COLO829 (cell line): ENCODE data around the gene NUP93.
"Not testable (repeated sequence)": the region's sequence is repeated elsewhere in the genome, so short reads cannot be mapped to it uniquely, and the experiment has no call there.

ENCODE experiments used
- DNase-seq: peaks from one replicate; pipeline ENCODE4 v3.0.0; 2012; ENCODE audit warnings: low spot score

NUP93 gene

DNA sequence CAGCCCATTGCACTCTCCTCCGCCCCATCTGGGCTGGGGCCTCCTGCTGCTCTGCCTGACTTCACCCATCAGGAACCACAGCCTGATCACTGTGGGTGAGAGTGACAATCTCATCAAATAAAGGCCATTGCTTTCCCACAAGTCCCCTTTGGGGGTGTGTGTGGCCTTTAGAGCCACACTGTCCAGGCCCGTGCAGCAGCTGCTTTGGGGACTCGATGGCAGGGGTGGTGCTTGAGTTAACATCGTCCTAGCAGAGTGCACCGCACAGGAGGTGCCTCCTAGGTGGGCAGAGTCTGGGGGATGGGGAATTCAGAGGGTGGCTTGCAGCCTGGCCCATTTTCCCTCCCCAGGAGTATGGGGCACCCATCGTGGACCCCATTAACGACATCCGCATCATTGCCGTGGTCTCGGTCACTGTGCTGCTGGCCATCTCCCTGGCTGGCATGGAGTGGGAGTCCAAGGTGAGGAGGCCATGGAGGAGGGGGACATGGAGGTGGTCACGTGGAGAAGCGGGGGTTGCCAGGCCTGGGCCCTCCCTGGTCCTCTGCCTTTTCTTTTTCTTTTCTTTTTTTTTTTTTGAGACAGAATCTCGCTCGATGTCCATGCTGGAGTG lies 140.5 kb downstream of the NUP93 start:
- no peak for DNase-seq

DNA sequence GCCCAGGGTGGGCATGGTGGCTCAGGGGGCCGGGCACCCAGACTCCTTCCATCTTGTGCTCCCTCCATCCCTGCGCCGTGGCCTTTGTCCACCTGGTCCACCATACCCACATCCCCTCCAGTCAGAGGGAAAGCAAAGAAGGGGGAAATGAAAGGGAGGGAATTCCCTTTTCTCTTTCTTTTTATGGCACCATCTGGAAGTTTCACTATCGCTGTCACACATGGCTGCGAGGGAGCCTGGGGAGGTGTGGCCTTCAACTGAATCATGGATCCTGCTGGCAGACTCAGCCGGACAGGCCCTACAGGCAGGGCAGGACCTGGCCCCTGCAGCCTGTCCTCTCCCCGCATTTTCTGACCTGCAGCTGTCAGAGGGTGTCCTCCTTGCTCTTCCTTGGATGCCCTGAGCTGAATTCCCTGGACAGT lies 141.3 kb downstream of the NUP93 start:
- DNase-seq = no peak

DNA sequence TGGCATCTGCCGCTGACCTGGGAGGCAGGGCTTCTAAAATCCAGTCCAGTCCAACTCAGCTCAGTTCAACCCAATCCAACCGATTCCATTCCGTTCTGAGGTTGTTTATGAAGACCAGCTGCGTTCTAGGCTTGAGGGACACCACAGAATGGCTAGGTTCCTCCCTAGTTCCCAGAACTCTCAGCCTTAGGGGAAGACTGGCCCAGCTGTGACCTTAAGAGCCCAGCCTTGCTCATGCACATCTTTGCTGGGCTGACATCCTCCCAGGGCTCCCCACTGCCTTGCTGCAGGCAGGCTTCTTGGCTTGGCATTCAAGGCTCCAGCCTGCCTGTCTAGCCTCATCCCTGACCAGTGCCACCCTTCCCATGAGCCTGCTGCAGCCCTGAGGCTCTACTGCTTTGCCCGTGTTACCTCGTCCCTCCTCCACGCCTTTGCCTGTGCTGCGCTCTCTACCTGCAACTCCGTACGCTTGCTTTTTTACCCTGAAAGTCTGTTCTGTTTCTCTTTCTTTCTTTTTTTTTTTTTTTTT lies 143.0 kb downstream of the NUP93 start:
- DNase-seq = no peak

DNA sequence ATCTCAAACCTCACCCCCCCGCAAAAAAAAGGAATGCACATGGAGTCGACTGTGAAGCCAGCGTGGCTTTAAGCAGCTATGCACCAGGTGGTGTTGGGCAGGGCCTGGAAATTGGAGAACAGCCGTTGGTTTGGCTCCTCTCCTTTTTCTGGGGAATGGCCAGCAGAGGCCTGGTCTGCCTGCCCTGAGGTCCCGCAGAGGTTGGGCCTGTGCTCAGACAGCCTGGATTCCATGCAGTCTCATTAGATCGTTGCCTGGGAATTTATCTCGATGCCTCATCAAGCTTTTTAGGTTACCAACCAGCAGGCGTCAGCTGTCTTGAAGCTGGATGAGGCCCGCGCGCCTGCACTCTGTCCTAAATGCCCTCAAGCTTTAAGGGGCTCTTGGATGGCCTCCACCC lies 144.9 kb downstream of the NUP93 start:
- no peak for DNase-seq

DNA sequence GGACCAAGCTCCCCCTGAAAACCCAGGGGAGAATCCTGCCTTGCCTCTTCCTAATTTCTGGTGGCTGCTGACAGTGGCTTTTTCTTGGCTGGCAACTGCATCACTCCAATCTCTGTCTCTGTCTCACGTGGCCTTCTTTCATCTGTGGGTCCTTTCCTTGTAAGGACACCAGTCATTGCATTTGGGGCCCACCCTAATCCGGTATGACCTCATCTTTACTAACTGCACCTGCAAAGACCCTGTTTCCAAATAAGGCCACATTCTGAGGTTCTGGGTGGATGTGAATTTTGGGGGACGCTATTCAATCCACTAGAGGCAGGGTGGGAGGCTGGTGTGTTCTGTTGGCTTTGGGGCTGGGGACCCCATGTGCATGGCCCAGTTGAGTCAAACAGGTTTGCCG lies 146.1 kb downstream of the NUP93 start:
- no peak for DNase-seq

DNA sequence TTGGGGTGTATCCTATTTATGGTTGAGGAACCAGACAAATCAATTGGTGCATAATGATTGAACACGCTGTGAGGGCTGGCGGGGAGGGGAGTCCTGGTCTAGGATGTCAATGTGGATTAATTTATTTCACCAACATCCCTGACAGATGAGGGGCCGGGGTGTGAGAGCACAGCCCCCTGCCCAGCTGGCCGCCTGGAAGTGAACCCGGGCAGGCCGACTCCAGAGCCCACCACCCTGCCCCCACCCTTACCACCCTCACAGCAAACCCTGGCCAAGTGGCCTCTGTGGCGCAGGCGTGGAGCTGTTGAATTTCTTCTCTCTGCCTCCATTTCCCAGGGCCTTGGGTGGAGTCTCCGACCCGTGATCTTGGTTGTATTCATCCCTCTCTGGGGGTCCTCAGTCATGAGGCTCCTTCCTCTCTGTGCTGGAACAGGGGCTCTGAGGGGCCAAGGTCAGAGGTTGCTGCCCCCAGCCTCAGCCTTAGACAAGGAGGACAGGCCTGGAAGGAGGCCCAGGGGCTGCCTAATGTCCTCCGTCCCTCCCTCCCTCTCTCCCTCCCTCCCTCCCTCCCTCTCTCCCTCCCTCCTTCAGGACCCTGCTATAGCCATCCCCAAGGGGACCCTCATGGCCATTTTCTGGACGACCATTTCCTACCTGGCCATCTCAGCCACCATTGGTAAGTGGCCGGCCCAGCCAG lies 147.7 kb downstream of the NUP93 start:
- DNase-seq = no peak

DNA sequence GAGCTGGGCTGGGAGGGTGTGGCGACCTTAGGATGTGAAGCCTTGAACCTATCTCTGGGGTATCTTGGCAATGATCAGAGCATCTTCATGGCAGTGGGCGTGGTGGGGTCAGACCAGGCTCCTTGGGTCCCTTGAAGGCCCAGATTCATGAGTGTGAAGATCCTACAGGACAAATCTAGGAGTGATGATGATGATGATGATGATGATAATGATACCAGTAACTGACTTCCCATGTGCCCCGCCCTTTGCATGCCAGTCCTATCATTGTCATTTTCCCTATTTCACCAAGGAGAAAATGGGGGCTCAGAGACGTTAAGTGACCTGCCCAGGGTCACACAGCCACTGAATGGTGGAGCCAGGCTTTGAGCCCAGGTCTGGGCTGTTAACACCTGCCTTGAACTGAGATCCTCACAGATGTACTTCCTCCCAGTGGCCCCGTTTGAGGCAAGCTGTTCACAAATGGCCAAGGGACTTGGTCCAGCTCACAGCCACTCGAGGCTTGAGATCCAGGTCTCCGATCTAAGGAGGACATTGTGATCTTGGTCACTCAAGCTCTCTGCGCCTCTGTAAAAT lies 148.4 kb downstream of the NUP93 start:
- DNase-seq = no peak

DNA sequence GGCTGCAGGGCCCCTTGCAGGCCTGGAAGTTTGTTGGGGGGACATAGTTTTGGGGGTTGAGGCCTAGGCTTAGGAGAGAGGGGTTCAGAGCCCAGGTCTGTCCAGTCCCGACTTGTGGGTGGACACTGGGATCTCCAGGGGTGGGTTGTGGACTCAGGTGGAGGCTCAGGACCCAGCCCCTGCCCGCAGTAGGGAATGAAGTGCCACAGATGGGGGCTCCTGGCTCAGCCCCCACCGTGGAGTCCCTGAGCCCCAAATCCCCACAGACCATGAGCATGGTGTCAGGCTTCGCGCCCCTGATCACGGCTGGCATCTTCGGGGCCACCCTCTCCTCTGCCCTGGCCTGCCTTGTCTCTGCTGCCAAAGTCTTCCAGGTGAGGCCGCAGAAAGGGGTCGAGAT lies 149.3 kb downstream of the NUP93 start:
- no peak for DNase-seq

DNA sequence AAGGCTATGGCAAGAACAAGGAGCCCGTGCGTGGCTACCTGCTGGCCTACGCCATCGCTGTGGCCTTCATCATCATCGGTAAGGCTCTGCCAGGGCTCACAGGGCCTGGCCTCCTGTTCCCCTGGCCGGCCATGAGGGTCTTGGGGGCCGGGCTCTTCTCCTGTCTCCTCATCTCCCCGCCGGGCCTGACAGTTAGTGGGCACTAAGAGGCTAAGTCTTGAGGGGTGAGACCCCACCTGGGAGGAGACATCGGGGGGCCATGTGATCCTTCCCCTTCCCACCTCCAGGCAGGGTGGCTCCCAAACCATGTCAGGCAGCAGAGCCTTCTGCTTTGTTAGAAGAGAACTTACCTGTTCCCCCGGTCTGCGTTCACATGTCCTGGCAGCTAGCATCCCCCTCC lies 150.2 kb downstream of the NUP93 start:
- no peak for DNase-seq

DNA sequence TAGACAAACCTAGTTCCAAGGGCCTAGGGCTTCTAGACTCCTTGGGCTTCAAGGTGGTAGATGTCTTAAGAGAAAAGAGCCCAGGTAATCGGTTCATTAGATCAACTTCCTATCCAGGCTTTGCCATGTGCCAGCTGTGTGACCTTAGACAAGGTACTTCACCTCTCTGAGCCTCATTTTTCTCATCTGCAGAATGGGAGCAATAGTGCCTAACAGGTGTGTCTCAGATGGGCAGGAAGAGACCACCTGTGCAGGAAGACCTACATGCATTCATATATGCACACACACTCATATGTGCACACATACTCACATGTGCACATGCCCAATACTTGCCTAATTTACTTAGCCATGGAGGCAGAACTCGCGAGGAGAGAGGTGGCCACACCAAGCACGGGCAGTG lies 150.8 kb downstream of the NUP93 start:
- no peak for DNase-seq

DNA sequence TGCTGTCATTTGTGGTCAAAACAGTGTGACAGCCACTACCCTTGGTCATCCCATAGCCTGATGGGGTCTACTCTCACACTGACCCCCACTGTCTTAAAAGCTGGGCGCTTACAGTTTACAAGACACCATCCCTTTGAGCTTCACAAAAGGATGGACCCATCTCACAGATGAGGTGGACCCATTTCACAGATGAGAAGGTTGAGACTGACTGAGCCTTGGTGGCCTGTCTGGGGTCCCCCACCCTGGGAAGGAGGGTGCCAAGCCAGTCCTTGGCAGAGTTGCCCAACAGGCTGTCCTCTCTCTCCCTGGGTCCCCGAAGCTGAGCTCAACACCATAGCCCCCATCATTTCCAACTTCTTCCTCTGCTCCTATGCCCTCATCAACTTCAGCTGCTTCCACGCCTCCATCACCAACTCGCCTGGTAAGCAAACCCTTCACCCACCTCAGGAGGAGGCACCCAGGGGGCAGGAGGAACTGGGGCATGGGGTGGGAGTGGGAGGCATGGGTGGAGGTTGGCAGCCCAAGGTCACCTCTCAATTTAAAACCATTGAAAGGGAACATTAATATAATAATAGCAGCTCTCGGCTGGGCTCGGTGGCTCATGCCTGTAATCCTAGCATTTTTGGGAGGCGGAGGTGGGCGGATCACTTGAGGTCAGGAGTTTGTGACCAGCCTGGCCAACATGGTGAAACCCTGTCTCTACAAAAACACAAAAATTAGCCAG lies 152.3 kb downstream of the NUP93 start:
- no peak for DNase-seq

DNA sequence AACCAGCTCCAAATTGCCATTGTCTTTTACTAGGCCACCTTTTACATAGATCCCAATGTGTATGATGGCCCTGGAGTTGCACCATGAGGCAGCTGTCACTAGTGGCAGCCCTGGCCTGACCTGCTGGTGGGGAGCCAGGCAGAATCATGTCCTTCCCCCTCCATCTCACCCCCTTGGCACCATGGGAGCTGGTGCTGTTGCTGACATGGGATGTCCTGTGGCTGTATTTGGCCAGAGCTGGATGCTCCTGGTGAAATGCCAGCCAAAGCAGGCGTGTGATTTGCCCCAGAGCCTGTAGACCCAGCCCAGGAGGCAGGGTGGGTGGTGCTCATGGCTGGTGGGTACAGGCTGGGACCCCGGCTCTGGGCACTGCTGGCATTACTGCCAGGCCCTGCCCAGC lies 153.7 kb downstream of the NUP93 start:
- no peak for DNase-seq

DNA sequence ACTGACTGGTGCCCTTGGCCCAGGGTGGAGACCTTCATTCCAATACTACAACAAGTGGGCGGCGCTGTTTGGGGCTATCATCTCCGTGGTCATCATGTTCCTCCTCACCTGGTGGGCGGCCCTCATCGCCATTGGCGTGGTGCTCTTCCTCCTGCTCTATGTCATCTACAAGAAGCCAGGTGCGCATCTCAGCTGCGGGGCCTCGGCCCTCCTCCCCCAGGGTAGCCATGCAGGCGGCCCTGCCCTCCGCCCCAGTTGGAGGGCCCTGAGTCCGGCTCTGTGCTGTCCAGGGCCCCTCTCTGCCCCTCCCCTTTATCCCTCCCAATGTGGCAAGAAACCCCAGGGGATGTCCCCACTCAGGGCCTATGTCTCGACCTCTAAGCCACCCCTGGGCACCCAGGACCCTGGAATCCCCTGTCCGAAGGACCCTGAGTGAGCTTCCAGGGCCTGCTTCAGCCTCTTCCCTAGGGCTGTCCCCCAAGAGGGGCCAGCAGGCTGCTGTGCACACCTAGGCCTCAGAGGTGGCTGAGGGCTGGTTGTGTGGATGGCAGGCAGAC lies 154.2 kb downstream of the NUP93 start:
- DNase-seq = no peak

DNA sequence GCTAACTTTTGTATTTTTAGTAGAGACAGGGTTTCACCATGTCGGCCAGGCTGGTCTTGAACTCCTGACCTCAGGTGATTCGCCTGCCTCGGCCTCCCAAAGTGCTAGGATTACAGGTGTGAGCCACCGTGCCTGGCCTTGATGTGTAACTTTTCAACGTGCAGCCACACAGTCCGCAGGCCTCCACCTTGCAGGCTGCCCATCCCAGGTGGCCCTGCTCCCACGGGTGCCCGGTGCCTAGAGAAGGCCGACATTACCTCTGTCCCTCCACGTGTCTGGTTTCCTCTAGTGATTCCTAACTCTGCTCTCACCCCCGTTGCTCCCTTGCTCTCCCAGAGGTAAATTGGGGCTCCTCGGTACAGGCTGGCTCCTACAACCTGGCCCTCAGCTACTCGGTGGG lies 155.0 kb downstream of the NUP93 start:
- DNase-seq = not testable (repeated sequence)

DNA sequence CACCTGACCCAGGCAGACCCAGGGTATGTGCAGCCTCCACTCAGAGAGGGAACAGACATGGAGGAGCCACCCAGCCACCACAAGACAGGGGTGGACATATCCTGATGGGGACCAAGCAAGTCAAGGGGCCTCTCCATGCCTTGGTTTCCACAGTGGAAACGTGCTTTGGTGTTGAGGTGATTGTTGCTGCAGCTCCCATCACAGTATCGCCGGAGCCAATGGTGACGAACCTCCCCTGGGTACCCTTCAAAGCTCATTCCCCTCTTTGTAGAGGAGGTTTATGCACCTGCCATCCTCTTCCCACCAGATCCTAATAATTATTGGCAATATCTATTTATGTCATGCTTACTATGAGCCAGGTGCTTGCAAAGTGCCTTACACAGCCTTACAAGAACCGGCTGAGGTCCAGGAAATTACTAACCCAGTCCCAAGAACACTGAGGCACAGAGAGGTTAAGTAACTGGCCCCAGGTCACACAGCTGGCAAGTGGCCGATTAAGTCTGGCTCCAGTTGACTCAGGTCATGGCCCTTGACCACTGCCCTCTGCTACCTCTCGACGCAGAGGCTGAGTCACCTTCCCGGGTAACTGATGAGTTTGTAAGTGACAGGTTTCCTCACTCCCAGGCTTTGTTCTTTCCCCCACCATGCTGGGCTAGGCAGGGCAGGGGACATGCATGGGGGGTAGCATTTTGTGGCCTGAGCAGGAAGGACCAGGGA lies 155.7 kb downstream of the NUP93 start:
- DNase-seq = no peak

DNA sequence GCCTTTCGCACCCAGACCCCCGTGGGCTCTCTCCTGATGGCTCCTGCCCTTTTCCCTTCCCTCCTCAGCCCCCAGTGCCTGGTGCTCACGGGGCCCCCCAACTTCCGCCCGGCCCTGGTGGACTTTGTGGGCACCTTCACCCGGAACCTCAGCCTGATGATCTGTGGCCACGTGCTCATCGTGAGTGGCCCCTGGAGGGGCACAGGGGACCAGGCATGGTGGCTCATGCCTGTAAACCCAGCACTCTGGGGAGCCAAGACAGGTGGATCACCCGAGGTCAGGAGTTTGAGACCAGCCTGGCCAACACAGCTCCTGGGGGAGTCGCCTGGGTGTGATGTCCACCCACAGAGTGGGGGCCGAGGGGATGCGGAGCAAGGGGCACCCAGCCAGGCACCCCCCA lies 156.4 kb downstream of the NUP93 start:
- no peak for DNase-seq

DNA sequence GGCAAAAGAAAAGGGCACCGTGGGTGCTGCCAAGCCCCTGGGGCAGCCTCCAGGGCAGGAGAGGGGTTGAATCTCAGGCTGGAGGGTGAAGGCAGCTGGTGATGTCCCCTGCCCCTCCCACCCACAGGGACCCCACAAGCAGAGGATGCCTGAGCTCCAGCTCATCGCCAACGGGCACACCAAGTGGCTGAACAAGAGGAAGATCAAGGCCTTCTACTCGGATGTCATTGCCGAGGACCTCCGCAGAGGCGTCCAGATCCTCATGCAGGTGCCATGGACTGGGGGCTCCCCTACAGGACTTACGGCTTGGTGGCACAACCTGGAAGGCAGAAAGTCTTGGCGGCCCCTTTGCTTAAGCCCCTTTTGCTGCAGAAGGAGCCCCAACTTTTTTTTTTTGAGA lies 156.9 kb downstream of the NUP93 start:
- no peak for DNase-seq

DNA sequence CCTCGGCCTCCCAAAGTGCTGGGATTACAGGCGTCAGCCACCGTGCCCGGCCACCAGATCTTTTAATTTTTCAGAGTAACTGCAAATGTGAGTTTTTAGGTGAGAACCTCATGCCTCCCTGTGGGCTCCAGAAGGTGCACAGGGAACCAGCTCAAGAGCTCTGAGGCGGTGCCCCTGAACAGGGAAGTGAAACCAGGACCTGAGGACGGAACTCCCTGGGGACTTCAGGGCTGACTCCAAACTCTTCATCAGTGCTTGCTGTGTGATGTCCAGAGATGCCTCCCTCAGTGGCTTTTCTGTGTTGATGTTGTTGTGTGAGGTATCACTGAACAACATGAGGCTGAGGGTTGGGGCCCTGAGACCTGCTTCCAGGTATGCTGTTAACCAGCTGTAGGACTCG lies 158.9 kb downstream of the NUP93 start:
- DNase-seq = no peak

DNA sequence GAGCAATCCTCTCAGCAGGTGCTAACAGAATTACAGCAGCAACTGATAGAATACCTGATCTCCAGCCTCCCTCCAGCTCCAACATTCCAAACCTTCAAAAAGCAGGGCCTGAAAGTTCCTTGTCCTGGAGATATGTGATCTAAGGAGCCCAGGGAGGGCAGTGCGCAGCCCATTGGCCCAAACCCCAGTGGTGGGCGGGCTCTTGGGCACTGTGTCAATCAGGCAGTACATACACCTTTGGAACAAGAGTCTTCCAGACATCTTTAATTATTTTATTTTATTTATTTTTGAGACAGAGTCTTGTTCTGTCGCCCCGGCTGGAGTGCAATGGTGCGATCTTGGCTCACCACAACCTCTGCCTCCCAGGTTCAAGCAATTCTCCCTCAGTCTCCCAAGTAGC lies 159.3 kb downstream of the NUP93 start:
- no peak for DNase-seq

DNA sequence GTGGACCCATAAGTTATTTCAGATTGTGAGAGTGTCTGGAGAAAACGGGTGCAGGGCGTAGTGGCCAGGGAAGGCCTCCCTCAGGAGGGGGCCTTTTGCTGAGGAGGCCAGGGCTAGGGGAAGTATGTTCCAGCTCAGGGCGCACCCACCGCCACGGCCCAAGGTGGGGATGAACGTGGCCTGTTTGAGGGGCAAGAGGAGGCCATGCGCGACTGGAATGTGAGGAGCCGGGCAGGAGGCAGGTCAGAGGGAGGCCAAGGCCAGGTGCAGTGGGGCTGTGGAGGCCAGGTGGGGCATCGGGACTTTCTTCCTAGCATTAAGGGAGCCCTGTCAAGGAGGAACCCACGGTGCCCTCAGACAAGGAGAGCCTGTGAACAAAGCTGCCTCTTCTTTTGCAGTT lies 161.8 kb downstream of the NUP93 start:
- DNase-seq = no peak

DNA sequence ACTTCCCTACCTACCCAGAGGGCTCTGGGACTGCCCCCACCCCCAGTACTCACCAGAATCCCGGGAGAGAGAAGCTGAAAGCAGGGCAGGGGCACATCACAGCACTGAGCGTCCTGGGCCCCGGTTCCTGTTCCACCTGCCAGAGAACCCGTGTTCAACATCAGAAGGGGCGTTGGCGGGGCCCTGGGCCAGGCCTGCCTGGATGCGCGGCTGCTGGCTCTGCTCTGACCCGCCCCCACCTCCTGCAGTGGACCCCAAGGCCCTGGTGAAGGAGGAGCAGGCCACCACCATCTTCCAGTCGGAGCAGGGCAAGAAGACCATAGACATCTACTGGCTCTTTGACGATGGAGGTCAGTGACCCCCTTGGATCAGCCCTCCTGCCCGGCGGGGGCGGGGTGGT lies 162.8 kb downstream of the NUP93 start:
- DNase-seq = no peak

DNA sequence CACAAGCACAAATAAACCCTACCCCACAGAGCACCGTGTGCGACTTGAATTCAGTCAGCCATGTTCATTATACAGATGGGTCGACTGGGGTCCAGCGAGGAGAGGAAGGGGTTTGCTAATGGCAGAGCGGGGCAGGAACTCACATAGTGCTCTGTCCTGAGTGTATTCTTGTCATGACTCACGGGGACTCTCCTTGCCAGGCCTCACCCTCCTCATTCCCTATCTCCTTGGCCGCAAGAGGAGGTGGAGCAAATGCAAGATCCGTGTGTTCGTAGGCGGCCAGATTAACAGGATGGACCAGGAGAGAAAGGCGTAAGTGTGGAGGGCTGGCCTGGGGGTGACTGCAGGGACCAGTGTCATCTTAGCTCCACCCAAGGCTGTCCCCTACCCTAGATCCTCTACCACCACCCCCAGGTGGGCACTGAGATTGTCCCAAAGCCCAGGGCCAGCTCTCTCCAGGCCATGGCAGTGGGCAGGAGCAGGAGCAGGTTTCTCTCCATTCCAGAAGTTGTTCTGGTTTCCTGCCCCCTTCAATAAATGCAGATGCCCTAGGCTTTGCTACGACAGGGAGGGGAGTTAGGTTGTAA lies 164.5 kb downstream of the NUP93 start:
- no peak for DNase-seq
